ENCODE measurements around the gene ABTB1. TPM values are rescaled to one million over a fixed set of nuclear protein-coding genes. Genes with fewer than 3 reads are reported as not detected.

The ABTB1 gene
- total RNA-seq, 2 donors from 2014 or later = 10.7 to 14.4 TPM

DNA sequence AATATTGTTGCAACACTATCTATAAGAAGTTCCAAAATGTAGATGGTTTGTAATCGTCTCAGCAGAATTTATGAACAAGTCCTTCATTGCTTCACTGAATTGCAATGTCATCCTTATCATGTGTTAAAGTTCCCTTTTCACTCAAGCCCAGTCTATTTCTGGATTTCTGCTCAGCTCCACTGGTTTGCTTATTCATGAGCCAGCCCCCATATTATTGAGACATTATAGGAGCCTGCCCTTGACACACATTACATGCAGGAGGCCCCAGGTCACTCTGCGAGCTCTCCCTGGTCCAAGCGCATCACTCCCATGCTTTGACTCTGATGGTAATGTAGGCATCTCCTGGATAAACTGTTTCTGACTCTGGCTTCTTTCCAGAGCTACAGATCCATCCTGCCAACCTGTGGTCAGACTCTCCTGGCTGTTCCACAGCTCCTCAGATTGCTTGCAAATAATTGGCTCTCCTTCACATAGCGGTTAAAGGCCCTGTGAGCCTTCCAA, 56.9 kb downstream of the ABTB1 start:
- peaks cover 74% of the 10 kb centered on the region for H3K27me3 Mint-ChIP-seq (ENCODE audit: insufficient read depth)
- Histone ChIP-seq H3K4me1 (ENCODE audit: control insufficient read depth, insufficient read depth, low read length) (peaks cover 2% of the 10 kb centered on the region), H3K27ac (ENCODE audit: low read depth, low read length) (no peak overlapping the region), H3K36me3 (ENCODE audit: control insufficient read depth, insufficient read depth, low read length) (no peaks in the 10 kb centered on the region), H3K27me3 (ENCODE audit: control insufficient read depth, insufficient read depth, low read length, poor library complexity, severe bottlenecking) (peaks cover 50% of the 10 kb centered on the region), H3K9ac (ENCODE audit: extremely low read depth, low read length, poor library complexity, severe bottlenecking) (no peak overlapping the region), H3K9me3 (ENCODE audit: control insufficient read depth, low read length) (no peaks in the 10 kb centered on the region), H3K4me3 (ENCODE audit: low read length) (no peak overlapping the region)
- H3K9me3 Mint-ChIP-seq = no peaks in the 10 kb centered on the region
- no peaks in the 10 kb centered on the region for H3K36me3 Mint-ChIP-seq (ENCODE audit: low read depth)
- no peak overlapping the region for H3K4me3 Mint-ChIP-seq
- no peak for TF ChIP-seq CTCF (conservative IDR thresholded peaks at IDR 0.05)
- peaks cover 15% of the 10 kb centered on the region for H3K4me1 Mint-ChIP-seq
- DNase-seq = no peak
- H3K27ac Mint-ChIP-seq = no peak overlapping the region
- WGBS, 2 experiments (ENCODE audit: insufficient coverage in 1 of 2, insufficient read length in 1 of 2) = 96 to 100% methylated on average over 4 of the region's 4 CpGs

DNA sequence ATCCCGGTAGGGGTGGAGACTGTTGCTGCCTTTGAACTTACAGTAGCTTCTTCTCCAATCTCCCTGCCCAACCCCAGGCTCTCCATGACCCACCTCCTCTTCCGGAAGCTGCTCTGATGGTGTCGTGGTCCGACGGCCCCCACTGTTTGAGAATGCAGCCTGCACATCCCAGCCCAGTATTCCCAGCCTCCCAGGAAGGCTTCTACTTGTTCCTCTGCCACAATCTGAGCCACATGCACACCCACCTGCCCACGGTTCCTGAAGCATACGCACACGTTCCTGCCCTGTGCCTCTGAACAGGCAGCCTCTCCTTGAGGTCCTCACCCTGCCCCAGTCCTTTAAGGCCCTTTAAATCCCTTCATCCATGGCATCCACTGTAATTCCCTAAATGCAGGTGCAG, 57.4 kb downstream of the ABTB1 start:
- H3K27me3 ChIP-seq (ENCODE audit: control insufficient read depth, insufficient read depth, low read length, poor library complexity, severe bottlenecking) = peaks cover 55% of the 10 kb centered on the region
- Mint-ChIP-seq H3K27me3 (ENCODE audit: insufficient read depth) (peaks cover 74% of the 10 kb centered on the region), H3K4me1 (peaks cover 15% of the 10 kb centered on the region)

More for the DNA sequence above, 57.4 kb downstream of the ABTB1 start:
- no peak for TF ChIP-seq CTCF (conservative IDR thresholded peaks at IDR 0.05)
- DNase-seq = no peak
- Histone ChIP-seq H3K4me1 (ENCODE audit: control insufficient read depth, insufficient read depth, low read length) (peaks cover 2% of the 10 kb centered on the region), H3K9ac (ENCODE audit: extremely low read depth, low read length, poor library complexity, severe bottlenecking) (no peak overlapping the region), H3K27ac (ENCODE audit: low read depth, low read length) (no peak overlapping the region), H3K9me3 (ENCODE audit: control insufficient read depth, low read length) (no peaks in the 10 kb centered on the region), H3K4me3 (ENCODE audit: low read length) (no peak overlapping the region), H3K36me3 (ENCODE audit: control insufficient read depth, insufficient read depth, low read length) (no peaks in the 10 kb centered on the region)
- no peaks in the 10 kb centered on the region for H3K9me3 Mint-ChIP-seq
- no peak overlapping the region for H3K27ac Mint-ChIP-seq
- no peak overlapping the region for H3K4me3 Mint-ChIP-seq
- WGBS, 2 experiments (ENCODE audit: insufficient coverage in 1 of 2, insufficient read length in 1 of 2) = 84 to 86% methylated on average over 6 to 8 of the region's 8 CpGs
- H3K36me3 Mint-ChIP-seq (ENCODE audit: low read depth) = no peaks in the 10 kb centered on the region

Other genes with a start within 250 kb of the ABTB1 start
- 10 to 100 TPM; 22.9 TPM for gene TPRA1, start 82.2 kb upstream of the ABTB1 start, total RNA-seq
- 10 to 100 TPM; 91.5 to 95.9 TPM for gene MCM2, start 74.5 kb upstream of the ABTB1 start, total RNA-seq
- 10 to 100 TPM; 11.8 to 16.5 TPM for gene PODXL2, start 43.8 kb upstream of the ABTB1 start, total RNA-seq
- gene MGLL, start 149.6 kb downstream of the ABTB1 start, total RNA-seq = under 1 TPM in 1 of 2 donors, not detected in 1; 0.22 TPM
- under 1 TPM; 0.24 to 0.42 TPM for gene KBTBD12, start 242.3 kb downstream of the ABTB1 start, total RNA-seq

Measured in endodermal cell (in vitro differentiated cells).